GM18519 (cell line): ENCODE results near the gene MAPKBP1.

ENCODE experiments used
- ATAC-seq: cut with Tn5 transposase; IDR thresholded peaks from one replicate; pipeline ENCODE4 v1.9.1; 2021; ENCODE audit warnings: mild to moderate bottlenecking, moderate library complexity; ENCODE audit not compliant: unreplicated experiment, low FRiP score

MAPKBP1 gene

DNA sequence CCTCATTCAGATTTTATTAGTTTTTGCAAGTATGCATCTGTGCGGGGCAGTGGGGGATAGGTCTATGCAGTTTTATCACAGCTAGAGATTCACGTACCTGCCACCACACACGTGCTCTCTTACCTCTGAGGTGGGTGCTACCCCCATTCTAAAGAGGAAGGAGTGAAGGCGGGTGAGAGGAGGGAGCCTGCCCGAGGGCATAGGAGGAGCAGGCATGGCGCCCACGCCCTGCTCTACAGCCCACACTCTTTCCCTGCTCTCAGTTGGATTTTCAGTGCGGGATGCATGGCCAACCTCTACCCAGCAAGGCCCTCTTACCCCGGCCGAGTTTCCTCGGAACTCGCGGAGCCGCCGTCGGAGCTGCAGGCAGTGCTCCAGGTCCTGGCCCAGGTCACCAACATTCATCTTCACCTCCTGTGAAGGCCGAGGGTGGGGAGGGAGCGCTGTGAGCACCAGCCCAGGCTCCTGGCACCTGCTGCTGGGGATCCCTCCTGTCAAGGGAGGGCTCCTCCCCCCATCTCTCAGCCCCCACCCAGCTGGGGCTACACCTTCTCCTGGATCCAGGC, 91.3 kb downstream of the MAPKBP1 start:
- no peak for ATAC-seq

DNA sequence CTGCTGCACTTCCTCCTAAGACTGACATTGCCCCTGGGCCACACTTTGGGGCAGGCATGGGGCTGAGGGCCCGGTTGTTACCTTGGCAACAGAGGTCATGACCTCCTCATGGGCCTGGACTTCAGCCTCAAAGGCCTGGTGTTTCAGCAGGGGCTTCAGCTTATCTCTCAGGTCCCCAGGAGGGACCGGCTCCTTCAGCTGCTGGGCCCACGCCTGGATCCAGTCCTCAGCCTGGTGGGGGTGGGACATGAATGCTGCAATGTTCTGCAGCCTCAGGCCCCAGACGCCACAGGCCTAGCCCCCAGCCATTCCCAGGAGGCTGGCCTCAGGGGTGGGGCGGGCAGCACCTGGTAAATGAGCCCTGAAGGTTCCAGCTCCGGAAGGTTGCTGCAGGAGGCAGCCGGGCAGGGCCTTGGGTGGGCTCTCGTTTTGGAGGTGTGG, 92.0 kb downstream of the MAPKBP1 start:
- no peak for ATAC-seq

DNA sequence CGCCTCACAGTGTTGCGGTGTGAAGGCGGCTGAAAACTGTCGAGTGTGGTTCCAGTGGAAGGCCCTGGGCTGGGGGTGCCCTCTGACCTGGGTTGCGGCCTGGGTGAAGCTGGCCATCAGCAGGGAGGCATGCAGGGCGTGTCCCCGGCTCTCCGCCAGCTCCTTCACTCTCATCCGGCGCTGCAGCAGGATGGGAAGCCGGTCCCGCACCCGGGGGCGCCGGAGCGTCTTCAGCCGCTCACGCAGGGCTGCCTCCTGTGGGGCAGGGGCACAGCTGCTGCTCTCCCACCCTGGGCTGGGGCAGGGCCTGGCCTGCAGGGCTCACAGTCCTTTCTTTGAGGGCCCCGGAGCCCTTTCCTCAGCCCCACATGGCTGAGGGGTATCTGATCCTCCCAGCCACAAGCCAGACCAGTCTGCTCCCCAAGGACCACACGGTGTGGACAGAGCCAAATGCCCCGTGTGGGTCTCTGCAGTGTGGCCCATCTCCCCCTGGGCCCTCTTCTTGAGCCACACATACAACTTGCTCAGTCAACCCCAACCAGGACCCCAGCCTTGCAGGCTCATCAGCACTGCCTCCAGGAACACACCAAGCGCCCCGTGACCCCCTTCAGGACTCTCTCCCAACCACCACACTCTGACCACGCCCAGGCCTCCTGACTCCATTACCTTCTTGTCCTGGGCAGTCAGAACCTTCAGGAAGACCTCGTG, 92.7 kb downstream of the MAPKBP1 start:
- no peak for ATAC-seq

DNA sequence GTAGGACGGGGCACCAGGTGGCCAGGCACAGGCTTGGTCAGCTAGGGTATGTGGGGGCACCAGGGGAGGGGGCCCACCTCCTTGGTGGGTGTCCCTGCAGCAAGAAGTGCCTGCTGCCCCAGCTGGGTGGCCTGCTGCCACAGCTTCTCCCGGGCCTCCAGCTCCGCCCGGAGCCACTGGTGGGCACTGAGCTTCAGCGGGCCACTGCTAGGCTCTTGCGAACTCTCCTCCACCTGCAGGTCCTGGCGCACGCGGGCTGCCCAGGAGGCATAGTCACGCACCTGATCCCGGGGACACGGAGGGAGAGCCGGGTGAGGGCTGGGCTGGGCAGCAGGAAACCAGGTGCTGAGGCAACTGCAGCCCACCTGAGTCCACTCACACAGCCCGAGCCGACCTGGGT, 94.0 kb downstream of the MAPKBP1 start:
- no peak for ATAC-seq

DNA sequence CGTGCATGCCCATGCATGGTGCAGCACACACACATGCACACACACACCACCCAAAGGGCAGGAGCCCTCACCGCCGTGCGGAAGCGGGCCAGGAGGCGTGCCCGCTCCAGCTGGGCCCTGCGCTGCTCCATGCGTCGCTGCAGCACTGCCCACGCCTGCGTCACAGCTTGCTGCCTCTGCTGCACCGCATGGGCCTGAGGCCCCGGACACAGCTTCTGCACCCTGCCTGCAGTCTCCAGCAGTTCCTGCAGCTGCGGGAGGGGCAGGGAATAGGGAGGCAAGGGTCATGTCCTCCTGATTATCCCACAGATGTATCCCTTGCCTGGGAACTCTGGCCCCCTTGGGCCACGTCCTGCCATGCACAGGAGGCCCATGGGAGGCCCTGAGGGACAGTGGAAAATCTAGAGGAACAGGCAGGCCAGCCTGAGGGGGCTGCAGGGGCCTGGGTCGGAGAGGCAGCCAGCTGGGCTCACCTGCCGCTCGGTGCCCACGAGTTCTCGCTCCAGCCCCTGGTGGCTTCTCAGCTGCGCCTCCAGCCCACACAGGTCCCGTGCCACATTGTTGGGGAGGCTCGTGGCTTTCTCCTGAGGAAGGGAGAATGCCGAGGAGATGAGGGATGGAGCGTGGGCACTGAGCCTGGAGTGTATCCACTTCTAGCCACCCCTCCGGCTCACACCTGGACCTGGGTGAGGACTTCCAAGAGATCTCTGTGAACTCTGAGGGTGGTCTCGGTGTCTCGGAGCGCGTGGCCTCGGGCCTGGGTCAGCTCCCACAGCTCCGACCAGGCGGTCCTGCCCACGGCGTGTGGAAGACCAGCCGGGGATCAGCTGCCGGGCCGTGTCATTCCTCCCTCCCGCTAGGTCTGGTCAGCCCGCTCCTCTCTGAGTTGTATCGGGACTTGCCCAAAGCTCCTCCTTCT, 95.7 kb downstream of the MAPKBP1 start:
- ATAC-seq = no peak

DNA sequence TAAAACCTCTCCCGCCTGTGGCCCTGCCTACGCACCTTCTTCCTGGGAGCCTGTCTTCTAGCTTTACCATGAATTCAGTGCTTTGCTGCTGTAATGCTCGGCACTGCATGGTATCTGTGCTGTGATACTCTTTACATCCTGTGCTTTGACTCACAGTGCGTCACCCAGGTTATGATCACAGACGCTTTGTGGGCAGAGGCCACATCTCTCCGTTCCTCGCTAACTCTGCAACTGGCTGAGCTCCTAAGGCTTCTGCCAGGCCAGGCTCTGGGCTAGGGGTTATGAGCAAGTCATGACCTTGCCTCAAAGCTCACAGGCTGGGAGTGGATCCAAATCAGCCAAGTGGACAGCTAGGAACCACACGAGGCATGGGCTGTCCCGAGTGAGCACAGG, 96.4 kb downstream of the MAPKBP1 start:
- no peak for ATAC-seq

DNA sequence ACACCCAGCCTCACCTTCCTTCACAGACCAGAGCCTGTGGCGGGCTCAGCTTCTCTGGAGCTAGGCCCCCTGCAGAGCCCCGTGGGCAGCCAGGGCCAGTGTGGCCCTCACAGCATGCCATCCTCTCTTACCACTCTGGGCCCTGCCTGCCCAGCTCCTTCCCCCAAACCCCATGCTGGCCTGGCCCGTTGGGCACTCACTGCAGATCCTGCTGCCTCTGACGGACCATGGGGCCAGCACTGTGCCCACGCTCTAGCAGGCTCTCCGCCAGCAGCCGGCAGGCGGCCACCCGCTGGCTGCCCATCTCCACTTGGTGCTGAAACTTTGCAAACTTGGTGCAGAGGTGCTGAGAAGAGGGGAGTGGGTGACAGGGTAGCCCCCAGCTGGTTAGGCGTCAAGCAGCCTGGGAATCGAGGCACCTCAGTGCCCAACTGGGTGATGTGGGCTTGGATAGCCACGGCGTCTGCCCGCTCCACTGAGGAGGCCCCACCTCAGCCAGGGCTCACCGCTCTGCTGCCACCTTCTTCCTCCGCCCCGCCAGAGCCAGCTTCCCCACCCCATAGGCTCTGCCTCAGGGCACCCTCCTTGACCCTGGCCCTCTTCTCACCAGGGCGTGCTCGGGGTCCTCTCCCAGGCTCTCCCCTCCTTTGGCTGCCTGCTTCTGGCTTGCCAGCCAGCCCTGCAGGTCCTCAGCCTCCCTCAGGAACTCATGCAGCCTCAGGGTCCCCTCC, 97.1 kb downstream of the MAPKBP1 start:
- ATAC-seq = no peak

DNA sequence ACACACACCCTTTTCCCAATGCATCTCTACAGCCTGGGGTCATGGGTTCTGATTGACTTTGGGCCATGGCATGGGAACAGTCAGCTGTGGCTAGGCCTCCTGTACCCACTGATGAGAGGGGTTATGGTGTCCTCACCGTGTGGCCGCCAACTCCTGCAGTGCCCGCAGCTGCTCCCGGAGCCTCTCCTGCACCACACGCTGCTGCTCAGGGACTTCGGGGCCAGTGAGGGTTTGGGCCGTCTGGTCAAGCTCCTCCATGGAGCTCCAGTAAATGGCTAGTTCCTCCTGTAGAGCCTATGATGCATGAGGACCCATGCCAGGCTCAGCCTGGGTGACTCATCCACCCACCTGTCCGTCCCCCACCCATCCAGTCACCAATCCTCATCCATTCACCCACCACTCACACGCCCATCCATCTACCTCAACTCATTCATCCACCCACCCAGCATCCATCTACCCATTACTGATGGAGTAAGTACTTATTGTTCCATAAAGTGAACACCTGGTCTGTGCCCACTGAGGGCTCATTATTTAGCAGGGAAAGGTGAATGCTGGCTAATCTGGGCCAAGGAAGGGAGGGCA, 98.0 kb downstream of the MAPKBP1 start:
- no peak for ATAC-seq

DNA sequence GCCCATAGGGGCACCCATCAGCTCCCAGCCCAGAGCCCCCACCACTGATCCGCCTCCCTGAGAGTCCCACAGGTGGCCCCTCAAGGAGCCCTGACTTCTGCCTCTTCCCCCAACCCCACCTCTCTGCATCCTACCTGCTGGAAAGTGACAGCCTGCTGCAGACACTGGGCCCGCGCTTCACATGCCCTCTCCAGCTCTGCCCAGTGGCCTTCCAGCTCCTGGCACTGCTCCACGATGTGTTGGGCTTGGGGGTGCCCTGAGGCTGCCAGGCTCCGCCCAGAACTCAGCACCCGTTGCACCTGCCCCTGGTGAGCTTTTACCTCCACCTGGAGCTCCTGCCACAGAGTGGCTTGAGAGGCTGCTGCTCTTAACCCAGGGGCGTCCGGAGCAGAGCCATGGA, 99.4 kb downstream of the MAPKBP1 start:
- no peak for ATAC-seq

DNA sequence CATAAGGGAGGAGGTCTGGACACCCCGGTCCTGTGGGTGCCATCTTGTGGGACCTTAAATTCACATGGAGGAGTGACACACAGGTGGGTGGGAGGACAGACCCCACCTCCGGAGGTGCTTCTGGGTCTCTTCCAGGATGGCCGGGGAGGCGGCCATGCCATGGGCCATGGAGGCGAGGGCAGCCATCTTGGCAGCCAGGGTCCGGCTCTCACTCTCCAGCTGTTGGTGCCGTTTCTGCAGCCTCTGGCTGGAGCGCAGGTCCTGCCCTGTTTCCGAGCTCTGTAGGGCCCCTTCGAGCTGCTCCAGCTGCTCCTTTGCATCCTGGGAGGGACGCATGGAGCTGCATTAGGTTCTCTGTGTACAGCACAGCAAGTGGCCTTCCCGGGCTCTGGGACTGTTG, 100.5 kb downstream of the MAPKBP1 start:
- ATAC-seq = no peak

DNA sequence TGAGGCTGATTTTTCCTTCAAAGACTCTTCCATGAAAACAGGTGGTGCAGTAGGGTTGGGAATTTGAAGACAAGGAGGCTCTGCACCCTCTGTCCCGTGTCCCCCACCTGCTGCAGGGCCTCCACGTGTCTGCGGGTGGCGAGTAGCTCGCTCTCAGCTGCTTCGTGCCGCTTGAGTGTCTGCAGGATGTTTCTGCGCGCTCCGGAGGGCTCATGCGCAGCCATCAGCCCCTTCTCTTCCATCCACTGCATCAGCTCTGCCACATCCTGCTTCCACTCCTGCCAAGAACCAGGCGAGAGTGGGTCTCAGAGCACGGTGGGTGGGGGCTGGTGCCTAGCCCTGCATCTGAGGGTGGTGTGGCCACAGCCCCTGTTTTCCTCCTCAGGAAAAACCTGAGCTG, 101.7 kb downstream of the MAPKBP1 start:
- ATAC-seq = no peak

DNA sequence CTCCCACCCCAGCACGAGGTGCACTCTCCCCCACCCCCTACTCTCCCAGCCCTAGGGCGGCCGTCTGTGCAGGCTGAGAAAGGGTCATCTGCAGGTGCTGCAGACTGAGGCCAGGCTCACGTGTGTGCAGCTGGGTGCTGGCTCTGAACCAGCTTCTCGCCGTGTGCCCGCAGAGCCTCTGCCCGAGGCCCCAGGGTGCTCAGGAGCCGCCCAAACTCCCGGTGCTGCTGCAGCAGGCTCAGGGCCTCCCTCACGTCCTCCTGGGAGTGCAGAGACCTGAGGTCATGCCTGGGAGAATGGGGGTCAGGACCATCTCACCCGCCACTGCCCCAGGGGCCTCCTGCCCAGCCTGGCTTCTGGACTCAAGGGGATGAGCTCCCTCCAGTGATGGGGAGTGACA, 102.4 kb downstream of the MAPKBP1 start:
- ATAC-seq = no peak
